ENCODE results near the gene CARTPT.

Gene CARTPT

DNA sequence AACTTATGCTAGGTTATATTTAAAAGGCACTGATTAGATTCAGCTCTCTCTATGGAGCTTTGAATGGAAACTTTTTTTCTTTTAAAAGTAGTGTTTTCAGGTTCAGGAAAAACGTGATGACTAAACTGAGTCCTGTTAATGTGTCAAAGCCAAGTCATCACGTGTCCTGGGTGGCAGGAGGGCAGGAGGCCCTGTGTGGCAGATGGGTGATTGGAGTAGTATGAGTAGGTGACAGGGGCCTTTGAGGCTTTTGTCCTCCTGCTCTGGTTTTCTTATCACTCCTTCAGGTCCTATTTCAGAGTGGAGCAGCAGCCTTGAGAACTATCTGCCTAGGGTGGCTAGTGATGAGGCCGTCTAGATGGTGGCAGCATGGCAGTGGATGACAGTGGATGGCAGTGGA is 17.7 kb upstream of the CARTPT start:
- Histone ChIP-seq H3K27me3 (ENCODE audit: insufficient read depth, low read length) (no peaks in the 10 kb centered on the region), H3K4me3 (ENCODE audit: low read depth, low read length, poor library complexity, severe bottlenecking) (no peak overlapping the region), H3F3A (ENCODE audit: insufficient read depth, low read length) (no peaks in the 10 kb centered on the region), H3K9me2 (ENCODE audit: low read depth, low read length) (no peaks in the 10 kb centered on the region), H4K20me1 (ENCODE audit: insufficient read depth, low read length) (no peaks in the 10 kb centered on the region), H3K27ac (ENCODE audit: low read depth, low read length, poor library complexity, severe bottlenecking) (no peak overlapping the region), H3K9me3 (ENCODE audit: low read length) (no peaks in the 10 kb centered on the region), H3K4me2 (ENCODE audit: low read length) (no peak overlapping the region), H3K4me1 (ENCODE audit: insufficient read depth, low read length, severe bottlenecking) (no peaks in the 10 kb centered on the region), H3K79me2 (ENCODE audit: insufficient read depth, low read length) (no peaks in the 10 kb centered on the region), H3K36me3 (ENCODE audit: insufficient read depth, low read length) (no peaks in the 10 kb centered on the region), H2AFZ (ENCODE audit: low read length) (no peak overlapping the region), H3K9ac (ENCODE audit: low read length) (no peak overlapping the region)
- TF ChIP-seq CTCF (IDR thresholded peaks at IDR 0.05; ENCODE audit: low read length), result no peak
- TF ChIP-seq EZH2 (IDR thresholded peaks at IDR 0.05; ENCODE audit: borderline replicate concordance, low read length), result no peak

- Histone ChIP-seq H3K27ac (ENCODE audit: low read depth, low read length, poor library complexity, severe bottlenecking) (no peak overlapping the region), H3K36me3 (ENCODE audit: insufficient read depth, low read length) (no peaks in the 10 kb centered on the region)
- TF ChIP-seq CTCF (IDR thresholded peaks at IDR 0.05; ENCODE audit: low read length), result no peak
- TF ChIP-seq EZH2 (IDR thresholded peaks at IDR 0.05; ENCODE audit: borderline replicate concordance, low read length), result no peak
Observed at GRCh38 chr5:71703941-71704340, 15.1 kb upstream of the CARTPT start.

DNA sequence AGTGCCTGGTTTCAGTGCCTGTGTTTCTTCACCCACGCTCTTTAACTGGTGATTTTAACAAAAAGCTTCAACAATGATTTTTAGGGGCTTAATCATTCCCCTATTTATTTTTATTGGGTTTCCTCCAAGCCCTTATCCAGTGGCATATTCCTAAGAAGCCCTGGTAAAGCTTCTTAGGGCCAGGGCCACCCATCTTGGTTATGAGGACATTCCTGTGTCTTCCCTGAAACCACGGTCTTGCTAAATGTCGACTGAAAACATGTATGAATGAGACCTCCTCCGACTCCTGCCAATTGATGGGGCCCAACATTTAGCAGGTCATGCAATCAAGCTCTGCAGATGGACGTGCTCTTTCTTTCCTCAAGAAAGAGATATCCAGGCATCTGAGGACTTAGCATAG is 13.7 kb upstream of the CARTPT start:
- Histone ChIP-seq H3K27ac (ENCODE audit: low read depth, low read length, poor library complexity, severe bottlenecking) (no peak overlapping the region), H3K4me3 (ENCODE audit: low read depth, low read length, poor library complexity, severe bottlenecking) (no peak overlapping the region), H3K9me3 (ENCODE audit: low read length) (no peaks in the 10 kb centered on the region), H3K4me2 (ENCODE audit: low read length) (no peak overlapping the region), H3K9me2 (ENCODE audit: low read depth, low read length) (no peaks in the 10 kb centered on the region), H3K9ac (ENCODE audit: low read length) (no peak overlapping the region), H2AFZ (ENCODE audit: low read length) (no peak overlapping the region), H3K79me2 (ENCODE audit: insufficient read depth, low read length) (no peaks in the 10 kb centered on the region), H4K20me1 (ENCODE audit: insufficient read depth, low read length) (no peaks in the 10 kb centered on the region), H3K4me1 (ENCODE audit: insufficient read depth, low read length, severe bottlenecking) (no peaks in the 10 kb centered on the region), H3K27me3 (ENCODE audit: insufficient read depth, low read length) (no peaks in the 10 kb centered on the region), H3F3A (ENCODE audit: insufficient read depth, low read length) (no peaks in the 10 kb centered on the region), H3K36me3 (ENCODE audit: insufficient read depth, low read length) (no peaks in the 10 kb centered on the region)
- TF ChIP-seq EZH2 (IDR thresholded peaks at IDR 0.05; ENCODE audit: borderline replicate concordance, low read length) (no peak), CTCF (IDR thresholded peaks at IDR 0.05; ENCODE audit: low read length) (no peak)

More at GRCh38 chr5:71703941-71704340, 15.1 kb upstream of the CARTPT start:
- Histone ChIP-seq H3K9me2 (ENCODE audit: low read depth, low read length) (no peaks in the 10 kb centered on the region), H3K4me3 (ENCODE audit: low read depth, low read length, poor library complexity, severe bottlenecking) (no peak overlapping the region), H4K20me1 (ENCODE audit: insufficient read depth, low read length) (no peaks in the 10 kb centered on the region), H3K4me2 (ENCODE audit: low read length) (no peak overlapping the region), H2AFZ (ENCODE audit: low read length) (no peak overlapping the region), H3K27me3 (ENCODE audit: insufficient read depth, low read length) (no peaks in the 10 kb centered on the region), H3K79me2 (ENCODE audit: insufficient read depth, low read length) (no peaks in the 10 kb centered on the region), H3K4me1 (ENCODE audit: insufficient read depth, low read length, severe bottlenecking) (no peaks in the 10 kb centered on the region), H3K9ac (ENCODE audit: low read length) (no peak overlapping the region), H3F3A (ENCODE audit: insufficient read depth, low read length) (no peaks in the 10 kb centered on the region), H3K9me3 (ENCODE audit: low read length) (no peaks in the 10 kb centered on the region)
